ENCODE results near the gene AWAT2. TPM values are rescaled to one million over a fixed set of nuclear protein-coding genes. Genes with fewer than 3 reads are reported as not detected.

Gene AWAT2
- total RNA-seq, 4 donors from 2014 or later = not detected

DNA sequence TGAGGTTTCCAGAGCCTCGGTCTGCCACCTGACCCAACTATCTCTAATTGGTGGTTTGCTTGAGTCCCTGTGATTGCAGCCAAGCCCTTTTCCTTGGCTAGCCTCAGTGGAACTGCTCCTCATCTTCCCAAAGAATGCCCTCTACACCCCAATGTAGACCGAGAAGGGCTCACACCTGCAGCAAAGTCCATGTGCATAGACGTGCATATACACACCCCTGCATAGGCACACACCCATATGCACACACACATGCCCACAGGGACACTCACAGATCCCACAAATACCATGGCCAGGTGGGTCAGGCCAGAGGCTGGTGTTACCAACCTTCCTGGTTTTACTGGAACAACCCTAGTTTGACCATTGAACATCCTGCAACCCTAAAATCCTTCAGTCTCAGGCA lies 332 bp downstream of the AWAT2 start:
- no peaks in the 10 kb centered on the region for H3K4me1 ChIP-seq
- no peak for DNase-seq
- no peaks in the 10 kb centered on the region for H3K36me3 ChIP-seq
- no peak overlapping the region for H3K4me3 ChIP-seq
- TF ChIP-seq, protein P1, sequence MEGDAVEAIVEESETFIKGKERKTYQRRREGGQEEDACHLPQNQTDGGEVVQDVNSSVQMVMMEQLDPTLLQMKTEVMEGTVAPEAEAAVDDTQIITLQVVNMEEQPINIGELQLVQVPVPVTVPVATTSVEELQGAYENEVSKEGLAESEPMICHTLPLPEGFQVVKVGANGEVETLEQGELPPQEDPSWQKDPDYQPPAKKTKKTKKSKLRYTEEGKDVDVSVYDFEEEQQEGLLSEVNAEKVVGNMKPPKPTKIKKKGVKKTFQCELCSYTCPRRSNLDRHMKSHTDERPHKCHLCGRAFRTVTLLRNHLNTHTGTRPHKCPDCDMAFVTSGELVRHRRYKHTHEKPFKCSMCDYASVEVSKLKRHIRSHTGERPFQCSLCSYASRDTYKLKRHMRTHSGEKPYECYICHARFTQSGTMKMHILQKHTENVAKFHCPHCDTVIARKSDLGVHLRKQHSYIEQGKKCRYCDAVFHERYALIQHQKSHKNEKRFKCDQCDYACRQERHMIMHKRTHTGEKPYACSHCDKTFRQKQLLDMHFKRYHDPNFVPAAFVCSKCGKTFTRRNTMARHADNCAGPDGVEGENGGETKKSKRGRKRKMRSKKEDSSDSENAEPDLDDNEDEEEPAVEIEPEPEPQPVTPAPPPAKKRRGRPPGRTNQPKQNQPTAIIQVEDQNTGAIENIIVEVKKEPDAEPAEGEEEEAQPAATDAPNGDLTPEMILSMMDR (IDR thresholded peaks at IDR 0.05) = no peak
- no peak overlapping the region for H3K27ac ChIP-seq
- no peaks in the 10 kb centered on the region for H3K9me3 ChIP-seq
- no peaks in the 10 kb centered on the region for H3K27me3 ChIP-seq

DNA sequence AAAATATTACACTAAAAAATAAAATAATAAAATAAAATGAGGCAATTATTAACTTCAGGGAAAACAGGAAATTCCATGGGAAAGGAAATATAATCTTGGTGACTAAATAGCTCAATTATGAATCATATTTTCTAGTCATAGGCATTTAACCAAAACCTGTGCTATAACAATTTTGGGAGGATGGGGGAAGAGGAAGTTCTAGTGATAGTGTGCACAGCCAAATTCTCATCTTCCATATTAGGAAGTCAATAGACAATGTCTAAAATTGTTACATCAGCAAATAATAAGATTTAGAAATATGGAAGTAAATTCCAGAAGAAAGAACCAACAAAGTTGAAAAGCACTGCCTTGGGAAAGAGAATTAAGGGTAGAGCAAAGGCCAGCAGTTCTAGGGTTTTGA lies 2.8 kb downstream of the AWAT2 start:
- DNase-seq = no peak
- Histone ChIP-seq H3K27ac (no peak overlapping the region), H3K27me3 (no peaks in the 10 kb centered on the region), H3K9me3 (no peaks in the 10 kb centered on the region), H3K4me1 (no peaks in the 10 kb centered on the region), H3K36me3 (no peaks in the 10 kb centered on the region), H3K4me3 (no peak overlapping the region)
- TF ChIP-seq POLR2A (IDR thresholded peaks at IDR 0.05) = no peak
- TF ChIP-seq, protein P1 (IDR thresholded peaks at IDR 0.05) = no peak

DNA sequence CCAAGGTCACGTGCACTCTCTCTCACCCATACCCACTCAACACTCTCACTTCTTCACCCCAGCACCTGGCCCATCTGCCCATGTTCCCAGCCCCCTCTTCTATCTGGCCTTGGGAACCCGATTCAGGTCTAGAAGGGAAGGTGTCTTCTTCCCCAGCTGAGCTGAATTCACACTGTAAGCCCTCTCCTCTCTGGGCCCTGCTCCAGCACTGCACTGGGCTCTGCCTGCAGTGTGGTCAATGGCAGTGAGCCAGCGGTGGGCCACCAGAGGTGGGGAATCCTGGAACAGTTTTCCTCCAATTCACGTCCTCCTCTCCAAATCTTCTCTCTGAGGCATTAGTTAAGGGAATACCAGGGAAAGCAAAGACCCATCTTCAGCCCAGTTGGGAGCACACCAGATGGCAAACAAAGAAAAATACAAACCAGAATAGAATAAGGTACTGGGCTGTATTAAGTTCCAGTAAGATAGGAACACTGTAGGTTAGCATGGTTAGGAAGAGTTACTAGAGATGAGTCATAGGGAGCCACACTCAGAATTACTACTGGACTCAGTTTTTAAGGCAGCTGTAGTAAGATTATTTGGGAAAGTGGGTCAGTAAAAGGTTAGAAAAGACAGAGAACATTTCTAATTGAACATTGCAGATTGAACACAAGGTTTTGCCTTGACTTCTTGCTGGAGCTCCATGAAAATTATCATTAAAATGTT lies 5.0 kb downstream of the AWAT2 start:
- H3K4me3 ChIP-seq = no peak overlapping the region
- no peak overlapping the region for H3K27ac ChIP-seq
- H3K27me3 ChIP-seq = no peaks in the 10 kb centered on the region
- H3K4me1 ChIP-seq = no peaks in the 10 kb centered on the region
- H3K36me3 ChIP-seq = no peaks in the 10 kb centered on the region
- no peaks in the 10 kb centered on the region for H3K9me3 ChIP-seq
- TF ChIP-seq, protein P1 (IDR thresholded peaks at IDR 0.05) = no peak
- no peak for TF ChIP-seq POLR2A (IDR thresholded peaks at IDR 0.05)
- DNase-seq = peak in 1 of 3 donors; percentile 15

DNA sequence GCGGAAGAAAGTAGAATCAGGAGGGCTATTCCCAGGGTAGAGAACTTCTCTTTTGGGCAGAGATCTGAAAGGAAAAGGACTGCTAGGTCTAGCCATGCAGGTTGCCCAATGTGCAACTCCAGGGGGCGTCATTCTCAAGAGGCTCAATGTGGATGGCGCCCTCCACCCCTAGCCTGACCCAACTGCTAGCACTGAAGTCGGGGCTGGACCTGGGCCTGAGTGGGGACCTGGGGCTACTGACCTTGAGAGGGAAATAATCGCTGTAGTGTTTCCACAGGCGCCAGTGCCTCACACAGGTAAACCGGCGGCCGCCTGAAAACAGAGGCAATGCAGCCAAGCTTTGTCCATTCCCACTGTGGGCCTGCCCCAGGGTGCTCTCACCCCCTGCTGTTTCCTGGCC lies 6.1 kb downstream of the AWAT2 start:
- no peak for DNase-seq
- no peaks in the 10 kb centered on the region for H3K27me3 ChIP-seq
- TF ChIP-seq, protein P1 (IDR thresholded peaks at IDR 0.05) = no peak
- TF ChIP-seq POLR2A (IDR thresholded peaks at IDR 0.05) = no peak
- no peak overlapping the region for H3K27ac ChIP-seq
- H3K9me3 ChIP-seq = no peaks in the 10 kb centered on the region
- H3K4me3 ChIP-seq = no peak overlapping the region
- no peaks in the 10 kb centered on the region for H3K36me3 ChIP-seq
- no peaks in the 10 kb centered on the region for H3K4me1 ChIP-seq

DNA sequence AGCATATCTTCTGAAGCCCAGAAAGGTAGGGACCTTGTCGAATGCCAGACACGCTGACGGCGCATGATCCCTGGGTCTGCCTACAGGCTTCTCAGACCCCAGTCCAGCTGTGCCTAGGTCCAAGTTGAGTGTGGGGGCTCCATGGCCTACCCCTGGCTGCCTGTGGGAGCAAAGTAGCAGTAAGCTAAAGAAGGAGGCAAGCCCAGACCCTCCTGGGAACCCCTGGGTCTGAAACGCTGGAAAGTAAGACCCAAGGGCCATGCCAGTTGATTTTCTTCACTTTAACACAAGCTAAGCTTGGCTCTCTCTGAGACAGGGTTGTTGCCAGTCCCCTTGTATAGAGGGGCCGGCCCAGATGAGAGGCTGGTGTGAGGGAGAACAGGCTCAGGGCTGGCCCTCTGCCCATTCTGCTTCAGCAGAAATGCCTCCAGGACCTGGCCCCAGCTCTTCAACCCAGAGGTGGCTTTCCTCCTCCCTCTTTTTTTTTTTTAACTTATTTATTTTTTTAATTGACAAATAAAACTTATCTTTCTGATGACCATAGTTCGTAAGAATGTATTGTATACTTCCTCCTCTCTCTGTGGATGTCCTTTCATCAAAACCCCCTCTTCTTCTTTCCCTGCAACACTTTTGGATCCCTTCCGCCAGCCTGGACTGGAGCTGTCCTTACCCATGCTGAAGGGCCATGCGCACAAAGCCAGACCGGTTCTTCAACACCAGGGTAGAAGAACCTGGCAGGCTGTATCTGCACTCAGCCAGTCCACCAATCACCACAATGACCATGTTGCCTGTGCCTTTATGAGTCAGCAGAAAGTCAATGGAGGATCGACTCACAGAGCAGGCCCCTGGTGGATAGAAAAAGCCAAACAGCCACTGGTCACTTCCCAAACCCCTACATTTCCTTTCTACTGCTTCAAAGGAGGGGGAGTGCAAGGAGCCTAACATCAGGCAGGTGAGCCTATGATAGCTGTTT lies 7.1 kb downstream of the AWAT2 start:
- Histone ChIP-seq H3K36me3 (no peaks in the 10 kb centered on the region), H3K4me1 (no peaks in the 10 kb centered on the region), H3K27me3 (no peaks in the 10 kb centered on the region), H3K9me3 (no peaks in the 10 kb centered on the region), H3K4me3 (no peak overlapping the region), H3K27ac (no peak overlapping the region)
- no peak for DNase-seq
- TF ChIP-seq POLR2A (IDR thresholded peaks at IDR 0.05) = no peak
- TF ChIP-seq, protein P1 (IDR thresholded peaks at IDR 0.05) = no peak
